HG02610 (cell line): ENCODE measurements around the gene PHOX2A.

Experiments
- ATAC-seq: cut with Tn5 transposase; IDR thresholded peaks from one replicate; pipeline ENCODE4 v1.9.1; 2021; ENCODE audit warnings: mild to moderate bottlenecking, moderate library complexity; ENCODE audit not compliant: unreplicated experiment

The PHOX2A gene

DNA sequence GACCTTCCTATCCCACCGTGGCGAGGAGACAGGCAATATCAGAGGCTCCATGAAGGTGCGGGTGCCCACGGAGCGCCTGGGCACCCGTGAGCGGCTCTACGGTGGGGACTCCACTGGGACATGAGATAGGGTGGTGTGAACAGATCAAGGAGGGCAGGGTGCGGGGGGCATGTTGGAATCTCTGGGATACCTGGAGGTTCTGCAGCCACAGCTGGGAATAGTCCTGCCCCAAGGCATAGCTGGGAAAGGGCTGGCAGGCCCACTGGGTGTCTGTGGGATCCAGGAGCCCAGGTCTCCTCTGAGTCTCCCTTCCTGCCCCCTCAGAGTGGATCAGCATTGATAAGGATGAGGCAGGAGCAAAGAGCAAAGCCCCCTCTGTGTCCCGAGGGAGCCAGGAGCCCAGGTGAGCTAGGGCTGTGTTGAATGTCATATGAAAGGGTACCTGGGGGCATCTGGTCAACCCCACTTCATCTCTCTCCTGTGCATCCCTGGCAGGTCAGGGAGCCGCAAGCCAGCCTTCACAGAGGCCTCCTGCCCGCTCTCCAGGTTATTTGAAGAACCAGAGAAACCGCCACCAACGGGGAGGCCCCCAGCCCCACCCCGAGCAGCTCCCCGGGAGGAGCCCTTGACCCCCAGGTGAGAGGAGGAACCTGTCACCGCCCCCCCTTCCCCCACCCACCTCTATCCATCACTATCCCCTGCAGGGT, 8.5 kb downstream of the PHOX2A start:
- no peak for ATAC-seq

DNA sequence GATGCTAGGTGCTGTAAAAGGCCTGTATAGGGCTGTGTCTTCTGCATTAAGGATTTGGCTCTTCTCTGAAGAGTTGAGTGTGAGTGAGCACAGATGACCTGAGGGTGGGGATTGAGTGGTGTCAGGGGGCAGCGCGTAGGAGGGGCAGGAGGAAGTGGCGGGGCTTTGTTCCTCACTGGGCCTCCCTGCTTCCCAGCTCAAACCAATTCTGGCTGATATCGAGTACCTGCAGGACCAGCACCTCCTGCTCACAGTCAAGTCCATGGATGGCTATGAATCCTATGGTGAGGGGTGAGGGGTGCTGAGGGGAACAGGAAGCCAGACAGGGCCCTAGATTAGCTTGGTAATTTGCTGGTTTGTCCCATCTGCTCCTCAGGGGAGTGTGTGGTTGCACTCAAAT, 9.1 kb downstream of the PHOX2A start:
- ATAC-seq, result no peak

DNA sequence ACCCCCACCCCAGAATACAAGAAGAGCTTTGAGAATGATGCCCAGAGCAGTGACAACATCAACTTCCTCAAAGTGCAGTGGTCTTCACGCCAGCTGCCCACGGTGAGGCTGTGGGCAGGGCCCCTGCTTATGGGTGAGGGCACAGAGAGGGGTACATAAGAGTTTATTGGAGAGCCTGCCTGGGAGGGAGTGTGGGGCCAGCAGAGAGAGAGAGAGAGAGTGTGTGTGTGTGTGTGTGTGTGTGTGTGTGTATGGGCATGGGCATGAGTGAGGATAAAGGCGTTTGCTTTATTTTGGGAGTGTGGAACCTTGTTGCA, 9.5 kb downstream of the PHOX2A start:
- ATAC-seq, result no peak

DNA sequence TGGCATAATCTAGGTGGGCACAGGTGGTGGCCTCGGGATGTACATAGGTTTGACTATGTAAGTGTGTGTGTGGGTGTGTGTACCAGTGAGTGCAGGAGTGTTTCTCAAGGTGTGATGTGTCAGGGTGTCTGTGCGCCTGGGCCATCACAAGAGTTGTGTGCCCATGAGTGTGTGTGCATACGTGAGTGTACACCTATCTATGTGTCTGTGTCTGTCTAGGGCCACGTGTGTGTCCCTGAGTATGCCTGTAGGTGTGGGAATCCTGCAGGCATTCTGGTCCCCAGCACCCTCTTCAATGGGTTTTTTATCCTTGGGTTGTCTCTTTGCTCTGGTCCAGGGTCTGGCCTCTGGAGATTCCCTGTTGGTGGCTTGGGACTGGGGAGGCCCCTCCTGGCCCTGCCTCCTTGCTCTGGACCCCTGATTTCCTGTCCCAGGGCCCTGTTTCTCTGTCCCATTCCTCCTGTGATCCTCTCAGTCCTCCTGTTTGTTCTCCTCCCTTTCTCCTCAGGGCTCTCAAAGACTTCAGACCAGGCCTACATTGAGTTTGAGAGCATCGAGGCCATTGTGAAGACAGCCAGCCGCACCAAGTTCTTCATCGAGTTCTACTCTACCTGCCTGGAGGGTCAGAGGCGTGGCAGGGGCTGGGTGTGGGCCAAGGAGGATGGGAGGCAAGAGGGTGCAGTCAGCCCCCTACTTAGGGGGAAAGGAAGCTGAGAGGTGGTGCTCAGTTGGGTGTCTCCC, 10.0 kb downstream of the PHOX2A start:
- ATAC-seq, result no peak

DNA sequence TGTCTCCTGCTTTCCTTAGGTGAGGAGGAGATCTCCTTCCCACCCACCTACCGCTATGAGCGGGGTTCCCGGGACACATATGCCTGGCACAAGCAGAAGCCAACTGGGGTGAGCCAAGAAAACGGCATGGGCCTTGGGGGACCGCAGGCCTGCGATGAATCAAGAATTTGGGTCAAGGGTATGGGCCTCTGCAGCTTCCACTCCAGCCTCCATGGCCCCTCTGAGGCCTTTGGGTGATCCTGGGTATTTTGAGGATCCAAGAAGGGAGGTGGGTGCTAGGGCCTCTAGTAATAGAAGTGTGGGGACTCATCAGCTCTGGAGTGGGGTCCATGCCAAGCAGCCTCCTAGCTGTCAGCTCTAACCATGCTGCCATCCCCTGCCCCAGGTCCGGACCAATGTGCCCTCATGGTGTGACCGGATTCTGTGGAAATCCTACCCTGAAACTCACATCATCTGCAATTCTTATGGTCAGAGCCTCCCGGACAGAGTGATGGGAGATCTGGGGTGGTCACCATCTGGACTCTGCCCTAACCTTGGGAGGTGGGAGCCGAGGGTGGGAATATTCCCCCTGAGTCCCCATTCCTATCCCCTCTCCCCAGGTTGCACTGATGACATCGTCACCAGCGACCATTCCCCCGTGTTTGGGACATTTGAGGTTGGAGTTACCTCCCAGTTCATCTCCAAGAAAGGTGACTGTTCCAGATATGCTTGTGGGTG, 10.8 kb downstream of the PHOX2A start:
- ATAC-seq, result no peak

DNA sequence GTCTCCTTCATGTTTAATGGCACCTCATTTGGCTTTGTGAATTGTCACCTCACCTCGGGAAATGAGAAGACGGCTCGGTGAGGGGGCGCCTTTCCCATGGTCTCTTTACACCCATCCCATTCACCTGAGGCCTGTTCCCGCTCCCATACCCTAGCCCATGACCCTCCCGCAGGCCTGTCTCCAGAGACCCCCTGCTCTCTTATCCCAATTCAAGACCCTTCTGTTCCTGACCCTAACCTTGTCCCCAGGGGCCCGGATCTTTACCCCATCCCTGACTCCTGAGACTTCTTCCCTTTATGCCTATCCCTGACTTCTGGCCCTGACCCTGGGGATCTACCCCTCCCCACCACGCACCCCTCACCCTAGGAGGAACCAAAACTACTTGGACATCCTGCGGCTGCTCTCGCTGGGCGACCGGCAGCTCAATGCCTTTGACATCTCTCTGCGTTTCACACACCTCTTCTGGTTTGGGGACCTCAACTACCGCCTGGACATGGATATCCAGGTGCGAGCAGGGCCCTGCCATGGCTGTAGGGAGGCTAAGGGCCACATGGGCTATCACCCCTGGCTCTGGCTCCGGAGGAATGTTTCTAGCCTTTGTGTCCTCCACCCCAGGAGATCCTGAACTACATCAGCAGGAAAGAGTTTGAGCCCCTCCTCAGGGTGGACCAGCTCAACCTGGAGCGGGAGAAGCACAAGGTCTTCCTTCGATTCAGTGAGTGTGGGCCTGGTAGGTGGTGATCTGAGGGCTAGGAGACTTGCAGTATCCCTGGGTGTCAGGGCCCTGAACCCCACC, 11.5 kb downstream of the PHOX2A start:
- no peak for ATAC-seq

DNA sequence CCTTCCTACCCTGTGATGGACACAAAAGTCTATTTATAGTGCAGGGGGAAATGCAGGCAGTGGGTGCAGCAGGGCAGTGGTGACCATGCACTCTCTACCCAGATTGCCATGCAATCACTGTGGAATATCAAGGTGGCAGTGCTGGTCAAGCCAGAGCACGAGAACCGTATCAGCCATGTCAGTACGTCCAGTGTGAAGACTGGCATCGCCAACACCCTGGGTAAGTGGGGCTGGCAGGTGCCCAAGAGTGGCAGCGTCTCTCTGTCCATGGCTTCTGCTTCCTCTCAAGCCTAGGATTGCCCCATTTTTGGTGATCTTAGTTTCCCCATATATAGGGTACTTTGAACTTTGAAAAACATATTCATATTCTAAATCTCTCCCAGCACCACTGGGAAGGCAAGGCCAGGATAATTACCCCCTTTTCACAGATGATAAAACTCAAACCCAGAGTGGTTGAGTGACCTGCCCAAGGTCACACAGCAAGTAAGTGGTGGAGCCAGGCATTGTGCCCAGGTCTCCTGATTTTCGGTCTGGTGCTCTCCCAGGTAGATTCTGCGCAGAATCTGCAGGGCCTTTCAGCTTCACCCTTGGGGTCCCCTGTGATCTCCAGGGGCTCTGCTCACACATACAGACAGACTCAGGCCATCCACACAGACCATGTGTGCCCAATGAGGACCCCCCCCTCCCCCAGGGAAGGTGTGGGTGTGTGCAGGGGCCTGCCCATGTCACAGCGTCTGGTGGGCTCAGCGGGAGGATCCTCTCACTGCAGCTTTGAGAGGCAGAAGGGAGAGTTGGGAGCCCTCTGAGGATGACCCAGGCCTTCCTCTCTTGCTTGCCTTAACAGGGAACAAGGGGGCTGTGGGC, 12.3 kb downstream of the PHOX2A start:
- no peak for ATAC-seq

DNA sequence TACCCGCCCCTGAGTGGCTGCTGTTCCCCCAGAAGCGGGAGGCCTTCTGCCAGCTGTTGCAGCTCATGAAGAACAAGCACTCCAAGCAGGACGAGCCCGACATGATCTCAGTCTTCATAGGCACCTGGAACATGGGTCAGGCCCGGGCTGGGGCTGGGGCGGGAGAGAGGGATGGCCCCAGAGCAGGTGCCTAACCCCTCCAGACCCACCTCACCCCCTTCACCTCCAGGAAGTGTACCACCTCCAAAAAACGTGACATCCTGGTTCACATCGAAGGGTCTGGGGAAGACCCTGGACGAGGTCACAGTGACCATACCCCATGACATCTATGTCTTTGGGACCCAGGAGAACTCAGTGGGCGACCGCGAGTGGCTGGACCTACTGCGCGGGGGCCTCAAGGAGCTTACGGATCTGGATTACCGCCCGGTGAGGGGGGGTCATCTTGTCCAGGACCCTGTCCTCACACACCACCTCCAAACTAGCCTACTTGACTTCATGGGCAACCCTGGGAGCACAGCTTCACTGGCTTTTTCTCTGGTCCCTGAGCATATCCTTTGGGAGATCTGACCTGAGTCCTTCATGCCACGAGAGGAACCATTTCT, 13.1 kb downstream of the PHOX2A start:
- no peak for ATAC-seq

DNA sequence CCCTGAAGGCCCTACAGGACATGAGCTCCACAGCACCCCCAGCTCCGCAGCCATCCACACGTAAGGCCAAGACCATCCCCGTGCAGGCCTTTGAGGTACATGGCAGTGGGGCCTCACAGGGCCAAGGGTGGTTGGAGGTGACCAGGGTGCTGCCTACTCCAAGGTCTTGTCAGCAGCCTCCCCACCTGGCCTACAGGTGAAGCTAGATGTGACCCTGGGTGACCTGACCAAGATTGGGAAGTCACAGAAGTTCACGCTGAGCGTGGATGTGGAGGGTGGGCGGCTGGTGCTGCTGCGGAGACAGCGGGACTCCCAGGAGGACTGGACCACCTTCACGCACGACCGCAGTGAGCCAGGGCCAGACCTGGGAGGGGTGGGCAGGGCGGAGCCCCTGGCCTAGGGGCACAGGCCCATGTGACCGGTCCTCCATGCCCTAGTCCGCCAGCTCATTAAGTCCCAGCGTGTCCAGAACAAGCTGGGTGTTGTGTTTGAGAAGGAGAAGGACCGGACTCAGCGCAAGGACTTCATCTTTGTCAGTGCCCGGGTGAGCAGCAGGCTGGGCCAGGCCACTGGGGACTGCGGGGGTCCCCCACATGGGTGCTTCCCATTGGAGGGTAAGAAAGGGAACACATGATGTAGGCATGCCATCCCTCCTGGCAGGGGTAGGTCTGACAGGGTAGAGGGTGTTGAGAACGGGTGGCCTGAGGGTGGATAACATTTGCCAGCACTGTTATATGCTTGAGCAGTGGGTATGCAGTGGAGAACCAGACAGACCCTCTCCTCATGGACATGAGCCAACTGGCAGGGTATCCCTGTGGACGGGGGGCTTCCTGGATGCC, 13.8 kb downstream of the PHOX2A start:
- no peak for ATAC-seq

DNA sequence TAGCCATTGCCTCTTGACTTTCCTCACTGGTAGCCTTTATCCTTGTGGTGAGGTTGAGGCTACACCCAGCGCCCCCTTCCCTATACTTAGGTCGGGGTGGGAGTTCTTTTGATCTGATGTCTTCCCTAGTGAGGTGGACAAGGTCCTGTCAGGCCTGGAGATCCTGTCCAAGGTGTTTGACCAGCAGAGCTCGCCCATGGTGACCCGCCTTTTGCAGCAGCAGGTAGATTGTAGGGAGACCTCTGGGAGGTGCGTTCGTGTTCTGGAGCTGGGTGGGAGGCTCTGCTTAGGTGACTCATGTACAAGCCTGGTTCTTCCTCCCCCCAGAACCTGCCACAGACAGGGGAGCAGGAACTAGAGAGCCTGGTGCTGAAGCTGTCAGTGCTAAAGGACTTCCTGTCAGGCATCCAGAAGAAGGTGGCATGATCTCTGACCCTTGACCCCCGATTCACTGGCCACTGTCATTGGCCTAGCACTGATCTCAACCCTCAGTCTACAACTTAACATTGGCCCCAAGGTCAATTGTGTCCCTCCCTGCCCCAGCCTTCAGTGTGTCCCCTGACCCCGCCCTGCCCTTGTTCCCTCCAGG, 14.5 kb downstream of the PHOX2A start:
- ATAC-seq, result no peak

DNA sequence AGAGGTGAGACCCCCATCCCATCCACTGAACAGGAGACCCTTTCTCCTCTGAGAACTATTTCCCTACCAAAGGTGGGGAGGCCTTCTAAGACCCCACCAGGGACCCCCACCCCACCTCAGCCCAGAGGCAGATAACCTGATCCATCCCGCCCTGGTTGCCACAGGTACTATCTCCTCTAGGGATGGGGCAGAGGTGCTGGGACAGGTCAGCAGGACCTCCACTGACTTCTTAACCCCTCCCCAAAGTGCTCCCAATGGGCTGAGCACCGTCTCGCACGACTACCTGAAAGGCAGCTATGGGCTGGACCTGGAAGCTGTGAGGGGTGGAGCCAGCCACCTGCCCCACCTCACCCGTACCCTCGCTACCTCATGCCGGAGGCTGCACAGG, 15.1 kb downstream of the PHOX2A start:
- no peak for ATAC-seq

DNA sequence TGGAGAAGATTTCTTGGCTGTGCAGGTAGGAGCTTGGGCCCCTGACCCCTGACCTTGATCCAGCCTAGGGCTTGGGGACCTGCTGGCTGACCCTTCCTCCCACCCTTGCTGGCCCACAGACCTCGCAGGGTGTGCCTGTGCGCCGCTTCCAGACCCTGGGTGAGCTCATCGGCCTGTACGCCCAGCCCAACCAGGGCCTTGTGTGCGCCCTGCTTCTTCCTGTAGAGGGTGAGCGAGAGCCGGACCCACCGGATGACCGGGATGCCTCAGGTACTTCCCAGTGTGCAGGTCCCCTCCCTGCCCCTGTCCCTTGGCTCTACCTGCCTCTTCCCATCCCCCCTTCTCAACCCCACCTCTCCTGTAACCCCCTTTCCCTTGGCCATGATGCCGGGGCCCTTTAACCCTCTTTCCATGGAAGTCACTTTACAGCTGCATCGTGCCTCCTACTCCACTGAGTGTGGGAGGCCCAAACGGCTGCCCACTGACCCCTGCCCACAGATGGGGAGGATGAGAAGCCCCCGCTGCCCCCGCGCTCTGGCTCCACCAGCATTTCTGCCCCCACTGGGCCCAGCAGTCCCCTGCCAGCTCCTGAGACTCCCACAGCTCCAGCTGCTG, 15.6 kb downstream of the PHOX2A start:
- ATAC-seq, result no peak

DNA sequence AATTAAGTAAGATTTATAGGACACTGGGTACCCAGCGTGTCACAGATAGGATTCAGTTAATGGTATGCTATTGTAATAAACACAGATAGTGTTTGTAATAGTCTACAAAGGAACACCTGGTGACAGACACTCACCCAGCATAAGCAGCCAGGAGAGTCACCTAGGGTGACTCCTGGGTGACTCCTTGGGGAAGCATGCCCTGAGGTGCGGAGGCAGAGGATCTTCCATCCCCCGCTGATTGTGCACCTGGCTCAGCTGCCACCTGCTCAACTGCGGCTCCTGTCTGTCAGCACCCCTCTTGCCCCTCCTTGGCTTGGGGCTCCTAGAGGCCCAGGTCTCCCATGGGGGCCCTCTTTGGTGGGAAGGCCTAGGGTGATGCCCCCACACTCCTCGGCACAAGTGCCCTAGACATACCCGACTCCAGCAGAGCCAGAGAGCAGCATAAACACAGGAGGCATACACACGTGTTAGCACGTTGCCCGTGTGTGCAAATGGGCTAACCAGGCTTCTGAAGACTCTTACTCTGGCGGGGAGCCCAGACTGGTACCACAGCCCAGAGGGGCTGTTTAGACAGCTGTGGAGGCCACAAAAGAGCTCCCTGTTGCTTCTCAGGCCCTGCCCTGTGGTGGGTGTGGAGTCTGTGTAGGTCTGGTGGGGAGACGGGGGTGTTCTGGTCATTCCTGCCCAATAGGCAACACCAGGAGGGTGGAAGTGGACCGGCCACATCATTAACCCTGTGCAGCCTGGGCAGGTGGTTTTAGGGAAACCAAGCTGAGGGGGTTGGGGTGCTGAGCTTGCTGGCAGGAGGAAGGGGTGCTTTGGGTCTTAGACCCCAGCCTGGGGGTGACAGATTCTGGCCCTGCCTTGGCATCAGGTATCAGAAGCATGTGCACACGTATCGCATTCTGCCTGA, 16.4 kb downstream of the PHOX2A start:
- no peak for ATAC-seq

DNA sequence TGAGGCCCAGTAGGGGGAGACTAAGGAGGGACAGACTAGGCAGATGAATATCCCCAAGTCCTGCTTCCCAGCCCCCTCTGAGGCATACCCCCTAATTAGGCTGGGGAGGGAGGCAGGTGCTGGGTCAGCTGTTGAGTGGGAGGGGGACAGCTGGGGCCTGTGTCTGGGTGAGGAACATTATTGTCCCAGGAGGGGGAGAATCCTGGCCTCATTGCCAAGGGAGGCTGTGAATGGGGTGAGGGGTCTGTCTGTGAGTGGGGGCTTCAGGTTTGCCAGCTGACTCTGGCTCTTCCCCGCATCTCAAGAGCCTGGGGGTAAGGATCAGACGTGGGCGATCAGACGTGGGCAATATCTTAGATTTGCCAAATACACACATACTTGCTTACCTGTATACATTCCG, 17.3 kb downstream of the PHOX2A start:
- no peak for ATAC-seq

DNA sequence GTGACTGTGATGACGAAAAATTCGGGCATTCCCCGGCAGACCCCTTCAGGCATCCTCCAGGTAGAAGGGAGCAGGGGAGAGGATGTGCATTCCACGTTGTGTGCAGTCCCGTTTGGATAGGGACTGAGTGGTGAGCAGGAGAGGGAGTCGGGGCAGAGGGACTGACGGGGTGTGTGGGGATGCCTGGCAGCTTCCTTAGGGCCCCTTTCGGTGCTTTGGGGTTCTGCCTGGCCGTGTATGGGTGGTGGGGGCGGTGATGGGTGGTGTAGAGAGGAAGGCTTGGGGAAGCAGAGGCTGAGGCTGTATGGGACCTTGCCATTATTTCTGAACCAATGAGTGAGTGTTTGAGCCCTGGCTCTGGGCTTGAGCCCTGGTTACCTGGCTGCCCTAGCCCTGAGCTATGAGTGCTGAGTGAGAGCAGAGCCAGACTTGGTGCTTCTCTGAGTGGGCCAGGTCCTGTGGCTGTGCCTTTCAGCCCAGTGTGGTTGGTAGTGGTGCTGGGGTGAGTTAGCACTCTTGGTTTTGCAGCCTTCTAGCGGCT, 18.5 kb downstream of the PHOX2A start:
- no peak for ATAC-seq

DNA sequence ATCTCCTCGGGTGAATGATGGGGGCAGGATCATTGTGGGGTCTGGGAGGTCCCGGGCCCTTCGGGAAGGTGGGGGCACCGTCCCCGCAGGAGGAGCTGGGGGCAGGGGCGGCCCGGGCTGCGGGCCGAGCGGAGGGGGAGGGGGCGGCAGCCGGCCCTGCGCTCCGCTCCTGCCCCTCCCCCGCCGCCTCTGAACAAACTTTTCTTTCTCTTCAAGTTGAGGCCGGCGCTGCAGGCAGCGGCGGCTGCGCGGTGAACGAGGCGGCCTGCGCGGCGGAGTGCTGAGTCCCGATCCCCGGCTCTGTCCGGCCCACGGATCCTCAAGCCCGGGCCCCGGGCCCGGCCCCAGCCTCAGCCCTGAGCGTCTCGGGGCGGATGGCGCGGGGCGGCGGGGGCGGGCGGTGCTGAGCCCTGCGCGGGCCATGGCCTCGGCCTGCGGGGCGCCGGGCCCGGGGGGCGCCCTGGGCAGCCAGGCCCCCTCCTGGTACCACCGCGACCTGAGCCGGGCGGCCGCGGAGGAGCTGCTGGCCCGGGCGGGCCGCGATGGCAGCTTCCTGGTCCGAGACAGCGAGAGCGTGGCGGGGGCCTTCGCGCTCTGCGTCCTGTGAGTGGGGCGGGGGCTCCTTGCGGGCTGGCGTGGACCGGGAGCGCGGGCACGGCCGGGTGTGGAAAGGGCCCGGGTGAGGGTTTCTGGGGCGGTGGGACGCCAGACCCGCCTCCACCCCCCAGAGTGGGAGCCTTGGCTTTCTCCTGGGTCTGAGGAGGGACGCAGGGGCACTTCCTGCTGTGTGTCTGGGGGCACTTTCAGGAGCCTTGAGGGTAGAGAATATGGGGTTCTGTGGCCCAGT, 19.2 kb downstream of the PHOX2A start, which contains the start of gene INPPL1:
Gene INPPL1, plus strand, starts transcription at position 204 of the 847 bp plus-strand sequence. Its CDS starts 218 bp downstream, at position 422.
- no peak for ATAC-seq
